Activated T-helper 1 cell treated with Interleukin-2 at 50 U/mL for 16 hours (primary cell): ENCODE results near the gene ZNF488.

Source experiments
- DNase-seq: peaks from one replicate; pipeline ENCODE4 v3.0.0-alpha.2; 2020; ENCODE audit warnings: low read depth

ZNF488 gene

GRCh38 chr10:47349516-47349915 is 34.6 kb downstream of the ZNF488 start:
- DNase-seq: no peak

- DNase-seq: no peak
Observed at GRCh38 chr10:47348661-47349470, 35.2 kb downstream of the ZNF488 start.

- no peak for DNase-seq
Observed at GRCh38 chr10:47348138-47348651, 35.9 kb downstream of the ZNF488 start, which contains the start of gene RBP3. Gene RBP3, plus strand, starts transcription at chr10:47348363. Its CDS starts 122 bp downstream, at chr10:47348485.

GRCh38 chr10:47347303-47347675 is 36.8 kb downstream of the ZNF488 start:
- no peak for DNase-seq

GRCh38 chr10:47346581-47347302 is 37.4 kb downstream of the ZNF488 start:
- no peak for DNase-seq

GRCh38 chr10:47344996-47345870 is 38.9 kb downstream of the ZNF488 start:
- no peak for DNase-seq

GRCh38 chr10:47340608-47341170 is 43.4 kb downstream of the ZNF488 start:
- DNase-seq: peak; percentile 39

- no peak for DNase-seq
Observed at GRCh38 chr10:47339759-47340607, 44.1 kb downstream of the ZNF488 start.

- DNase-seq: no peak
Observed at GRCh38 chr10:47339186-47339735, 44.8 kb downstream of the ZNF488 start.

- DNase-seq: no peak
Observed at GRCh38 chr10:47337310-47337709, 46.8 kb downstream of the ZNF488 start.

- DNase-seq: no peak
Observed at GRCh38 chr10:47336387-47337134, 47.5 kb downstream of the ZNF488 start.

GRCh38 chr10:47335906-47336305 is 48.2 kb downstream of the ZNF488 start:
- no peak for DNase-seq

GRCh38 chr10:47334466-47335295 is 49.4 kb downstream of the ZNF488 start:
- DNase-seq: no peak

GRCh38 chr10:47333532-47333931 is 50.6 kb downstream of the ZNF488 start:
- no peak for DNase-seq

- no peak for DNase-seq
Observed at GRCh38 chr10:47332946-47333345, 51.1 kb downstream of the ZNF488 start.

- no peak for DNase-seq
Observed at GRCh38 chr10:47332371-47332770, 51.7 kb downstream of the ZNF488 start.

GRCh38 chr10:47331954-47332353 is 52.1 kb downstream of the ZNF488 start:
- no peak for DNase-seq

- DNase-seq: no peak
Observed at GRCh38 chr10:47331491-47331890, 52.6 kb downstream of the ZNF488 start.

GRCh38 chr10:47330804-47331203 is 53.3 kb downstream of the ZNF488 start:
- DNase-seq: no peak
